Measurements from ENCODE around the gene B4GALT7.
"Not testable (repeated sequence)": the region's sequence is repeated elsewhere in the genome, so short reads cannot be mapped to it uniquely, and the experiment has no call there.

B4GALT7 gene, protein sequence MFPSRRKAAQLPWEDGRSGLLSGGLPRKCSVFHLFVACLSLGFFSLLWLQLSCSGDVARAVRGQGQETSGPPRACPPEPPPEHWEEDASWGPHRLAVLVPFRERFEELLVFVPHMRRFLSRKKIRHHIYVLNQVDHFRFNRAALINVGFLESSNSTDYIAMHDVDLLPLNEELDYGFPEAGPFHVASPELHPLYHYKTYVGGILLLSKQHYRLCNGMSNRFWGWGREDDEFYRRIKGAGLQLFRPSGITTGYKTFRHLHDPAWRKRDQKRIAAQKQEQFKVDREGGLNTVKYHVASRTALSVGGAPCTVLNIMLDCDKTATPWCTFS

GRCh38 chr5:177599731-177600507, at the start of gene B4GALT7:
TSS of gene B4GALT7 (plus strand) at chr5:177600132. CDS start at chr5:177600211, 79 bp downstream.
- peak; percentile 80 for DNase-seq (ENCODE audit: low read depth)

GRCh38 chr5:177552839-177553455, 47.0 kb upstream of the B4GALT7 start:
- DNase-seq (ENCODE audit: low read depth), result peak; percentile 28

GRCh38 chr5:177553671-177554429, 46.1 kb upstream of the B4GALT7 start:
- peak; percentile 26 for DNase-seq (ENCODE audit: low read depth)

GRCh38 chr5:177554474-177555111, 45.3 kb upstream of the B4GALT7 start, which contains the start of gene FAM193B:
TSS of gene FAM193B (minus strand) at chr5:177554563. CDS start at chr5:177554458, 105 bp downstream.
- DNase-seq (ENCODE audit: low read depth), result peak; percentile 92

DNA sequence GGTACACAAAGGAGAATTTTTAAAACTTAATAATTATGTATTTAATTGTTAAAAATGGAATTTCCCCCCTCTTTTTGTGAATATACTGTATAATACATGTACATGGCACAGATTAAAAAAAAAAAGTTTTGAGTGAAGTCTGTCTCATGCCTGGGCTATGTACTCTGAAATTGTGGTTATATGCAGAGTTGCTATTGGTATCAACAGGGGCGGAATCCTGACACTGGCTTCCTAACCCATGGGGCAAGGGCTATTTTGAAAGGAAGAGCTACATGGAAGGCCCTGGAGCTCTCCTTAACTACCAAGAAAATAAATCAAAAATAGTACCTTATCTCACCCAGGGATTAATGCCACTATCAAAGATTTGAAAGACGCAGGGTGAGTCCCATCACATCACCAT, 44.7 kb upstream of the B4GALT7 start:
- no peak for DNase-seq (ENCODE audit: low read depth)

GRCh38 chr5:177555665-177556064, 44.3 kb upstream of the B4GALT7 start:
- DNase-seq (ENCODE audit: low read depth), result no peak

DNA sequence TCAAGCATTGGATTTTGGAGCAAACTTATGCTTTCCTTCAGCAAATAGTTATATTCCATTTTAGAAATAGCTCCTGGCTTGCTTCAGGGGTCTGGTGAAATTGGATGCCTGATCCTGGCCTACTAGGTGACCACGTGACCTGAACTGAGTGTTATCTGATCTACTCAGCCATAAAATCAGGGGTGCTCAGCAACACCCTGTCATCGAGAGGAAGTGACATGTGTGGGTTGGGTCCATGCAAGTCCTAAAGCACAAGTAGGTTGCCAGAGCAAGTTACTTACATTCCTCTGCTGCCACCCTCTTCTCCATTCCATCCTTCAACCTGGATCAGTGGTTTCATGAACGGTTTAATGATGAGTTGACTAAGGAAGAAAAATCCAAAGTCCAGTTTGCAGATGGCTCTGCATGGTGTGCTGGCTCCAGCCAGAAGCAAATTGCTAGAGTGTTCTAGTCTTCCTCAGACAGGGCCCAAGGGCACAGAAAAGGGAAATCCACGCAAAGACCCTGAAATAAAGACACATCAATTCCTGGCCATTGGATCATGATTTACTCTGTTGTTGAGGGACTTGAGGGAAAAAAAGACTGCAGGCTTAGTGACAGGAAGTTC, 42.8 kb upstream of the B4GALT7 start:
- DNase-seq (ENCODE audit: low read depth), result no peak

DNA sequence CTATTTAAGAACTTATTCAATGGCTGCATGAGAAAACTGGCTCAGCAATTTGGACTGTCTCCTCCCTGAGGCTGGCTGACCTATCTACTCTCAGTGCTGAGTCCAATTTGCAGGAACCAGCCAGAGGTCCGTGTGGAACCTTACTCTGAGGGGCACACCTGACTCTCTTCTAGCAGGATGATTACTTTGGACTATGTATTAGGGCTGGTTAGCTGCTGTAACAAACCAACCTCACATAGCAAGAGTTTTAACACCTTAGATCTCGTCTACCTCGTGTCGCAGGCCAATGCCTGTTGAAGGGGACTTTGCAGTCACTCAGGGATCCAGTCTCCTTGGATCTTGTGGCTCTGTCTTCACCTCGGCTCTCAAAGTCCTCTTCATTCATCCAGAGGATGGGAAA, 42.1 kb upstream of the B4GALT7 start:
- DNase-seq (ENCODE audit: low read depth), result no peak

GRCh38 chr5:177559446-177559941, 40.4 kb upstream of the B4GALT7 start:
- DNase-seq (ENCODE audit: low read depth), result not testable (repeated sequence)

DNA sequence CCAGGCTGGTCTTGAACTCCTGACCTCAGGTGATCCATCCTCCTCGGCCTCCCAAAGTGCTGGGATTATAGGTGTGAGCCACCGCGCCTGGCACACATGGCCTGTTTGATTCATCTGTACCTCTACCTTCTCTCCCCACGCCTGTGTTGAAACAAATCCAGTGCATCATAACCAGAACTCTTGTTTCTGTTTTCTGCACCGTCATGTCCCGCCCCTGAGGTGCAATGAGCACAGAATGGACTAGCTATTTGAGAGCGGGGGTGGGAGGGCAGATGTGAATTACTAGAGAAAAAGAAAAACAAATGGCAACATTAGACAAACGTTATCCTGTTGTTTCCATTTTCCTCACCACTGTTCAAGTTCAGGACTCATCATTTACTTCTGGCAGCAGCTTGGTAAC, 34.9 kb upstream of the B4GALT7 start:
- DNase-seq (ENCODE audit: low read depth), result no peak

DNA sequence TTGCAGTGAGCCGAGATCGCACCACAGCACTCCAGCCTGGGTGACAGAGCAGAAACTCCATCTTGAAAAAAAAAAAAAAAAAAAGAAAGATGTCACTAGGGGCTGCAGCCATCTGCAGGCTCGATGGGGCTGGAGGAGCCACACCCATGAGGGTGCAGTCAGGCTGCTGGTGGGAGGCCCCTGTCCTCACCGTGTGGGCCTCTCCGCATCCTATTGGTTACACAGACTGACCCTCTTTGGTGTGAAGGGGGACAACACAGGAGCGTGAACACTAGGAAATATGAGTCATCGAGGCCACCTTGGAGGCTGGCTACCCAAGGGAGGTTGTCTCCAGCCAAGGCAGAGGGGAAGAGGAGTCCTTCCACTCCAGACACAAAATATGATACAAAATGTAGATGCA, 31.6 kb upstream of the B4GALT7 start:
- no peak for DNase-seq (ENCODE audit: low read depth)

DNA sequence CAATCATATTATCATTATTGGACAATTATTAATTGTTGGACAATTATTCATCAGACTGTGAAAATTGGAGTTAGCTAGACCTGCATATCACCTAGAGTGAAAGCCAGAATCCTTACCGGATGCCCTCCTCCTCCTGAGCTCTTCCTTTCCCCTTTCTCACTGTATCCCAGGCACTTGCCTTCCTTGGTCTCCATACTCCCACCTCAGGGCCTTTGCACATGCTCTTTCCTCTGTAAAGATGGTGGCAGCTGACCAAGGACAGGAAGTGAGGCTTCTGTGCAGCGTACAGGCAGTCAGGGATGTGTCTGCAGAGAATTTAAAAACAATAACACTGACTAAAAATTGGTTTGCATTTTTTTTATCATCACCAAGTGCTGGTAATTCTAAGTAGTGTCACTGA, 30.0 kb upstream of the B4GALT7 start:
- no peak for DNase-seq (ENCODE audit: low read depth)

- DNase-seq (ENCODE audit: low read depth), result no peak
These were observed 24.4 kb upstream of the B4GALT7 start for GRCh38 chr5:177575488-177575887.

DNA sequence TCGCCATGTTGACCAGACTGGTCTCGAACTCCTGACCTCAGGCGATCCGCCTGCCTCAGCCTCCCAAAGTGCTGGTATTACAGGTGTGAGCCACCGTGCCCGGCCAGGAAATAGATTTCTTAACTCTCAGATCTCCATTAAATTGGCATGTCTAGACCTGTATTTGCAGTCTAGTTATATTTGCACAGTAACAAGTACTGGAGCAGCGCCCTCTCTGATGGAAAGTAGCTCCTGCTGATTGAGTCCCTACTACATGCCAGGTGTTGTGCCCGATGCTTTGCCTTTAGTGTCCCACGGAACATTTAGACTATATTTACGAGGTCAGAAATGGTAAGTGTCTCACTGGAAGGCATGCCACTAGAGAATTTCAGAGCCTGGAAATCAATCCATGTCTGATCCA, 23.8 kb upstream of the B4GALT7 start:
- no peak for DNase-seq (ENCODE audit: low read depth)

DNA sequence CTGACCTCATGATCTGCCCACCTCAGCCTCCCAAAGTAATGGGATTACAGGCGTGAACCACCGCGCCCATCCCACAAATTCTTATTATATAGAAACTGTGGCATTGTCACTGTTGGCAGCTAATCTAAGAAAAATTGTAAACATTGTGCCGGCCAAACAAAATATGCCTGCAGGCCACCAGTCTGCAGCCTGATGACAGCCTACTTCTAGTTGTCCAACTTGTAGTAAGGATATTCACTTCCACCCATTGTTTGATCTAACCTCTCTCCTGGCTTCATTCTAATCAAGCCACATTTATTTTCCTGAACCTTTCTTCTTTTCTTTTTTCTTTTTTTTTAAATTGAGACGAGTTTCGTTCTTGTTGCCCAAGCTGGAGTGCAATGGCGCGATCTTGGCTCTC, 21.6 kb upstream of the B4GALT7 start:
- no peak for DNase-seq (ENCODE audit: low read depth)

DNA sequence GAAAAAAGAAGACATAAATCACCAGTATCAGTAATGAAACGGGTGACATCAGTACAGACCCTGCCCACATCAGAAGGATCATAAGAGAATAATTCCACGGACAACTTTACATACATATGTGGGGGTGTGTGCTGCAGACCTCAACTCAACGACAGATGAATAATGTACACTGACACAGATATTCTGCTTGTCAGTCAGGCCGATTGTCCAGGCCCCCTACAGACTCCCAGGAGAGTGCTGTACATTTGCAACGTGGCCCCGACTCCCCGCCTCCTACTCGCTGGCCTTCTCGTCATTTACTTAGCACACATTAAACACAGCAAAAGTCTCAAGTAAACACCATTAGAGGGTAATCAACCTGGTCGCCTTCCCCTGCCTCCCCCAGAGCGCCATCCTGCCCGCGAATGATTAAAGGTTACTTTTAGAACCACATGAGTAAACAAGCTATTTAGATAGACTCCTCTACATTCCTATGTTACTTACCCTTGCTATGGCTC, 11.5 kb upstream of the B4GALT7 start:
- DNase-seq (ENCODE audit: low read depth), result no peak

DNA sequence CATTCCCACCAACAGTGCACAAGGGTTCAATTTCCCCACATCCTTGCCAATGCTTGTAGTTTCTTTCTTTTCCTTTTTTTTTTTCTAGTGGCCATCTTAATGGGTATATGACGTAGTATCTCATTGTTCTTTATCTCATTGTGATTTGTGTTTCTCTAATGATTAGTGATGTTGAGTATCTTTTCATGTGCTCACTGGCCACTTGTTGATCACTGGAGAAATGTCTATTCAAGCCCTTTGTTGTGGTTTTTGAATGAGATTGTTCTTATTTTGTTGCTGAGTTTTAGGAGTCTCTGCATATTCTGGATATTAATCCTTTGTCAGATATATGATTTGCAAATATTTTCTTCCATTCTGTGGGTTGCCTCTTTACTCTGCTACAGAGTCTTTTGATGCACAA, 9.5 kb upstream of the B4GALT7 start:
- no peak for DNase-seq (ENCODE audit: low read depth)

DNA sequence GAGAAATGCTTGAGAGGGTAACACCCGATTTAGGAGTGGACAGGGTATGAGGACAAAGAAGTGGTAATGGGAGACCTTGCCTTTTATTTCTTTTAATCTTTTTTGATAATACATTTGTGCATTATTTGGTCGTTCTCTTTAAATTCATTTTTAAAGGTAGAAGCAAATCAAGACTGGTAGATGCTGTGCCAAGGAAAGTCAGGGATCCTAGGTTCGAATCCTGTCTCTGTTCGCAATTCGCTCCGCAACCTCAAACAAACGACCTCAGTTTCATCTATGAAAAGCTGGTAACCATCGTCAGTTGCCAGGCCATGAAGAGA, 8.3 kb upstream of the B4GALT7 start:
- DNase-seq (ENCODE audit: low read depth), result no peak

DNA sequence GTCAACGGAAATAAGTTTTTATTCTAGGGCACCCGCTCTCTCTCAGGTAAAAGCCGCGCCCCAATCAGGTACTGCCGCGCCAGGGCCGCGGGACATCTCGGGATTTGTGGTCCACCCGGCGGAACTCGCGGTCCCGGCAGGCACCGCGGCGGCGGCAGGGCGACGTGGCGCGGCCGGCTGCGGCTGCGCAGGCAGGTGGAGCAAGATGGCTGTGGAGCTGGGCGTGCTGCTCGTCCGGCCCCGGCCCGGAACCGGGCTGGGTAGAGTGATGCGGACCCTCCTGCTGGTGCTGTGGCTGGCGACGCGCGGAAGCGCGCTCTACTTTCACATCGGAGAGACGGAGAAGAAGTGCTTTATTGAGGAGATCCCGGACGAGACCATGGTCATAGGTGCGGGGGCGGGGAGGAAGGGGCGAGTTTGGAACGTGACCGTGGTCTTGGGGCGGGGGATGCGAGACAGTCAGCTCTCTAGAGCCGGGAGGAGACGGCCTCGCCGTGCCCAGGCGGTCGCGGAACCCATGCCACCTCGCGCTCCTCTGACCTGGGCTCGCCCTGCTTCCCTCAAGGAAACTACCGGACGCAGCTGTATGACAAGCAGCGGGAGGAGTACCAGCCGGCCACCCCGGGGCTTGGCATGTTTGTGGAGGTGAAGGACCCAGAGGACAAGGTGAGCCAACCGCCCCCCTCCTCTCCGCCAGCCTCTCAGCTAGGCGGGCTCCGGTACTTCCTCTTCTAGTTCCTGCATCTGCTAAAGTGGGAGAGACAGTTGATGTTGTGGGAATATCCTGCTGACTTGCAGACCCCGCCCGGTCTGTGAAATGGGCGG, 7.7 kb upstream of the B4GALT7 start, which contains the start of gene TMED9:
TMED9 (plus strand) TSS at position 194 of the 825 bp plus-strand sequence; CDS start at position 206, 12 bp downstream.
- peak; percentile 82 for DNase-seq (ENCODE audit: low read depth)

GRCh38 chr5:177592905-177593304, 7.0 kb upstream of the B4GALT7 start:
- DNase-seq (ENCODE audit: low read depth), result no peak

Measured in iris pigment epithelial cell (primary cell).